GM19023 (cell line): ENCODE measurements around the gene RLN3.

Experiments used
- ATAC-seq: cut with Tn5 transposase; IDR thresholded peaks from one replicate; pipeline ENCODE4 v1.9.1; 2021; ENCODE audit warnings: mild to moderate bottlenecking, moderate library complexity; ENCODE audit not compliant: unreplicated experiment

RLN3 gene

DNA sequence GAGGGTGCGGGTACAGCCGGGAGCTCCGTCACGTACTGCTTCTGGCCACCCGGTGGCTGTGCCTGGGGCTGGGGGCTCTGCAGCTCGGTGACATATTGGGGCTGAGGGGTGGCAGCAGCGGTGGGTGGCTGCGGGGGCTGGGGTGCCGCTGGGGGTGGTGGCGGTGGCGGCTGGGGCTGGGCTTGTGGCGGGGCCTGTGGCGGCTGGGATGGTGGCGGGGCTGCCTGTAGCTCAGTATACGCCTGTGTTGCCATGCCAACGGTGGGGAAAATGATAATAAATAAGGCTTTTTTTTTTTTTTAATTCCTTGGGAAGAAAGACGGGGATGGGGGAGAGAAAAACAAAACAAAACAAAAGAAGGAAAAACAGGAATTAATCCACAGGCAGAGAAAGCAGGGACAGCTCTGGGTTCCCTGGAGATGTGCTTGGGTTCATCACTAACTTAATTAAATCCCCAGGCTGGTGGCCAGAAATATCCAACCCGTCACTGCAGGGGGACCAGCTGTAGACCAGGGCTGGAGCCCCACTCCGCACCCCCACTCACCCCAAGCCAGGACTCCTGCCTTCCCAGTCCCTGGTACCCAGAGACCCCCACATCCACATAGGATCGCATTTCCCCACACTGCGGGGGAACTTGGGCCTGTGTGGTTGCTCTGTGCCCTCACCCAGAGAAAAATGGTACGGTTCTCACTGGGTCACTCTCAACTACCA, 34.2 kb upstream of the RLN3 start:
- ATAC-seq: no peak

DNA sequence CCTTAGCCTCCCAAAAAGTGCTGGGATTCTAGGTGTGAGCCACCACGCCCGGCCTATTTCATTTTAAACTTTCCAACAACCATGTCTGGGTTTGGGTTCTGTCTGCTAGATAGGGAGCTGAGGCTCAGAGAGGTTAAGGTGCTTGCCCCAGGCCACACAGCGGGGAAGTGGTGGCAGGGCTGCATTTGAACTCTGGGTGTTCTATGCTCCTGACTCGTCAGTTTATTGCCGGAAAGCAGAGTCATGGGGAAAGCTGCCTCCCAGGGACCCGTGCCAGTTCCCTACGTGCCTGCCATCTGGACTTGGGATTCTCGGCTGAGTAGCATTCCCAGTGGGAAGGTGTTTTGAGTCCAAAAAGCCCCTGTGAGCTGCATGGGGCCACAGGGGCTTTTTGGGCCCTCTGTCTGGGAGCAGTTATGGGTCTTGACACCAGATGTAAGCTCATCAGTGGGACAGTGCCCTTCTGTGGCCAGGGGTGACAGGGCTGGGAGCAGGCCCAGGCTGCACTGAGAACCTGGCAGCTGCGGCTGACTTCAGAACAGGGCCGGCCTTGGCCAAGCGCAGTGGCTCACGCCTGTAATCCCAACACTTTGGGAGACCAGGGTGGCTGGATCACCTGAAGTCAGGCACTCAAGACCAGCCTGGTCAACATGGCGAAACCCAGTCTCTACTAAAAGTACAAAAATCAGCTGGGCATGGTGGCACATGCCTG, 32.8 kb upstream of the RLN3 start:
- no peak for ATAC-seq

GRCh38 chr19:13995878-13996765, 31.8 kb upstream of the RLN3 start:
- ATAC-seq: no peak

DNA sequence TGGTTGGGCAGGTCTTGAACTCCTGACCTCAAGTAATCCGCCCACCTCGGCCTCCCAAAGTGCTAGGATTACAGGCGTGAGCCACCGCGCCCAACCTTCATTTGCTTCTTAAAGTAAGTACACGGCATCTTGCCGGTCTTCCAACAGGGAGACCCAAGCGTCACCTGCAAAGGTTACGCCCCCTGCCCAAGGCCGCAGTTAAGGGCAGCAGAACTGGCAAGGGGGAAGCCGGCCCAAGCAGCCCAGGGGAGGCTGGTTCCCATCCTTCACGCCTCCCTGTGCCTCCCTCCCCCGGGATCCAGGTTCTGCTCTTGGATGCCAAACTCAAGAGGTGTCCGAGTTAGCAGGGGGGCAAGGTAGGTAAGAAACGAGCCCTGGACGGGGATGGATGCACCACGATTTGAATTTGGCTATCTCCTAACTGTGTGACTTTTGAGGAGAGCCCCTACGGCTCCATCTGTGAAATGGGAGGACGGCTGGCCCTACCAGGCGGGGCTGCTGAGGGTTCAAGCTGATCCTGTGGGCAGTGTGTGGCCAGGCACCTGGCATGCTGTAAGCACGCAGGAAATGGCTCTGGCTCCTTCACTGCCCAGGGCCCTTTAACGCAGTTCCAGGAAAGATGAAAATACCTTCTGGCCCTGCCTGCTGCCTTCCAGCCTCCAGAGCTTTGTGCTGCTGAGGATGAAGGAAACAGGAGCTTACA, 30.9 kb upstream of the RLN3 start:
- no peak for ATAC-seq

- ATAC-seq: no peak
These were observed 30.4 kb upstream of the RLN3 start for GRCh38 chr19:13997631-13997962.

DNA sequence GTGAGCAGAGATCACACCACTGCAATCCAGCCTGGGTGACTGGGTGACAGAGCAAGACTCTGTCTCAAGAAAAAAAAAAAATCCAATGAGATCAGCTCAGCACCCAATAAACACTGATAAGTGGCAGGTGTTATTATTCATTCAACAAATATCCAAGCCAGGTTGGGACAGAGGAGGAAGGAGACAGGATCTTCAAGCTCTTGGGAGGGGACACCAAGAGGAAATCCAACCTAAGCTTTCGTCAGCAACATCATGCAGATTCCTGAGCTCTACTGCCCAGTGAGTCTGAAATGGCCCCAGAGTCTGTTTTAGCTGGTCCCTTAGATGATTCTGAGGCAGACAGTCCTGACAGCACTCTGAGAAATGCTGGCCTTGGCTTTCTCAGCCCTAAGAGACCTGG, 29.5 kb upstream of the RLN3 start:
- no peak for ATAC-seq

DNA sequence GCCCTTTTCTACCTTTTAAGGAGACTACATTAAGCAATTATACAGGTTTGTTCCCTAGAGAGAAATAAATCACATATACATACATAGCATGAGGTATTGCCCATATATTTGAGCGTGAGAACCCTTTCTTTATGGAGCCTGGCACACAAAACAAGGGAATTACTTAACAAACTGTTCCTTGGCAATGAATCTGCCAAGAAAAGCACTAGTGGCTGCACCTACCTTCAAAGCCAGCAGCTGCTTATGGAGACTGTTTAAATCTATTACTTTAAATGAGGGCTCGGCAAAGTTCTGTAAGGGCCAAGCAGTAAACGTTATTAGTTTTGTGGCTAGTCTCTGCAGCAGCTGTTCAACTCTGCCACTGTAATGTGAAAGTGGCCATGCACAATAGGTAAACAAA, 28.9 kb upstream of the RLN3 start:
- no peak for ATAC-seq

DNA sequence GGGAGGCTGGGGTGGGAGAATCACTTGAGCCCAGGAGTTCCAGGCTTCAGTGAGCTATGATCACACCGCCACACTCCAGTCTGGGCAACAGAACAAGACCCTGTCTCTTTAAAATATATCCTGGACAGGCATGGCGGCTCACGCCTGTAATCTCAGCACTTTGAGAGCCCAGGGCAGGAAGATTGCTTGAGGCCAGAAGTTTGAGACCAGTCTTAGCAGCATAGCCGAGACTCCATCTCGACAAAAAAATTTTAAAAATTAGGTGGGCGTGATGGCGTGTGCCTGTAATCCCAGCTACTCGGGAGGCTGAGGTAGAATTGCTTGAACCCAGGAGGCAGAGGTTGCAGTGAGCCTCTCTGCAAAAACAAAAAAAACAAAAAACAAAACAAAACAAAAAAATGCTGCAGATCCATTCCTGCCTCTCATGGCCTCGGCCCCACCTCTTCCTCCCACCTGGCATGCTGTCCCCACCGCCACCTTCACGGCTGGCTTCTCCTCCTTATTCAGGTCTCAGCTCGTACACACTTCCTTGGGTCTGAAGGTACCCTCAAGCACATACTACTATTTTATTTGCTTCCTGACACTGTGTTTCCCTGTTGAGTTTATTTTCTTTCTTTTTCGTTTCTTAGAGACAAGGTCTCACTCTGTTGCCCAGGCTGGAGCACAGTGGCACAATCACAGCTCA, 27.1 kb upstream of the RLN3 start:
- no peak for ATAC-seq

GRCh38 chr19:14002571-14003250, 25.2 kb upstream of the RLN3 start:
- no peak for ATAC-seq

DNA sequence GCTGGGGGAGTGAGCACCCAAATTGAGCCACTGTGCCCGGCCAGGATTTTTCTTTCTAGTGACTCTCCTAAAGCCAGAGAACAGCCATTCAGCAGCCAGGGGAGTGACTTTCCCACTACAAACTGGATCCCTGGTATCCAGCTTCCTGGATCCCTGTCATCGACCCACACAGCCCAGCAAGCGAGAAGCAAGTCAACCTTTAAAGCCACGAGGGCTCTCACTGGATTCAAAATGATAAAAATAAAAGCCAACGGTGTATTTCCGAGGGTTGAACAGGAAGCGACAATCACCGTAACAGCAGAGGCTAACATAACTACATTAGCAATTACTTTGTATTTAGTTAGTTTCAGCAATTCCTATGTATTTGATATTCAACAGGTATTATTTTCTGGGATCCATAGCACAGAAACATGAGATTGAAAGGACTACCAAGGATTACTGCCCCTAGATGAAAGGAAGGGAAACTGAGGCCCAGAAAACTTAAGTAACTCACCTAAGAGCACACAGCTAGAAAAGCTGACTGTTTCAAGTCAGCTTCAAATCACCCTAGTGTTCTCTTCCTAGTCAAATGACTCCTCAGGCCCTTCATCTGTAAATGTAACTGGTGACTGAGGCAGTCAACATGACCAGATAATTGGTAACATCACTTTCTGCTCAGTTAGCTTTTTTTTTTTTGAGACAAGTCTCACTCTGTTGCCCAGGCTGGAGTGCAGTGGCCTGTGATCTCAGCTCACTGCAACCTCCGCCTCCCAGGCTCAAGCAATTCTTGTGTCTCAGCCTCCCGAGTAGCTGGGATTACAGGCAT, 24.5 kb upstream of the RLN3 start:
- no peak for ATAC-seq

GRCh38 chr19:14004619-14005348, 23.2 kb upstream of the RLN3 start:
- no peak for ATAC-seq

DNA sequence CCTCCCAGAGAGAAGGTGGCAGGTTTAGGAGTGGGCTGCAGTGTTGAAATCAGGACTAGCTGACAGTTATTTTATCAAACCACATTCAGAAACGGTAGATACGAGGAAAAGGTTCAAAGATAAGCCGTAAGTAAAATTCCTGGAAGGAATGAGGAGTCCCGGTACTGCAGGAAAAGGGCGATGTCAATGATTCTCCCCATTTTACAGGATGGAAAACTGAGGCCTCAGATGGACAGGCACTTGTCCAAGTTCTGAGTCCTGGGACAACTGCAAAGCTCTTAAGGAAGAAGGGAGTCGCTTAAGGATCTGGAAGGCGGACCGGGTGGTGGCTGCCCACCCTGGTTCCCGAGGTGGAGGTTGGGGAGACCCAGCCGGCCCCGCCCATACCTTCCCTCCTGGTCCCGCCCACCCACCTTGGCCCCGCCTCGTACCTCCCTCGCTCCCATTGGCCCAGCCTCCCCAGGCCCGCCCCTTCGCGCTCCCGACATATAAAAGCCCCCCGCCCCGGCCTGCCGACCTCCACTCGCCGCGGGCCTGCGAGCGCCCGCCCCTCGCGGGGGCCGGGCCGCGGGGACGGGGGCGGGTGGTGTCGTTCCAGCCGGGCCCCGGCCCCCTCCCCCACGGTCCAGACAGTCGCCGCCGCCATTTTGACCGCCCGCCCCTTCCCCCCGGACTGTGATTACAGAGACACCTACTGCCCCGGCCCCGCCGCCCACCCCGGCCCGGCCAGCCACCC, 22.4 kb upstream of the RLN3 start:
- ATAC-seq: peak; percentile 27

DNA sequence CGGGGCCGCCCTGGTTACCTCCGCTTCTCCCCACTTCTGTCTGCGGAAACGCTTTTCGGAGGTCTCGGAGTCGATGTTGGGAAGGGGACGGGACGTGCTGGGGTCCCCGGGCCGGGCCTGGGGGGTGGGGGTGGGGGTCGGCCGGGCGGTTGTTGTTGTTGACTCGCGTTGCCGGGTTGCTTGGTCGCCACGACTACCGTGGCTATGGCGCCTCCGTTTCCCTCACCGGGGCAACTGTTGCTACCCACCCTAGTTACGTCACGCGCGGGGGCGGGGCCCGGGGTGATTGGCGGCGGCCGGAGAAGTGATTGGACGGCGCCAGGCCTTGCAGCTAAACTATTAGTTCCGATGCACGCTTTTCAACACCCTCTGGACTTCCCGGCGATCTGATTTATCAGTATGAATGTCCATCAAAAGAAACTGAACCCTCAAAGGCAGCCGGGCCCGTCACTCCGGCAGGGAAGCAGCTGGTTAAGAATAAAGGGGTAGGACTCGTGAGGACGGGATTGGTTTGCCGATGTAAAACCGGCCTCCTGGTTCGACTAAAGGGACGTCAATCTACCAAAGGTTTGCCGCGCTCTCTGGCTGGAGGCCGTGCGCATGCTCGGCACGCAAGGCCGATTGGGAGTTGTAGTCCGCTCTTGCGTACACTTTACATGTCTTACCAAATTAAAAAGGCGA, 21.7 kb upstream of the RLN3 start, which contains the start of gene RFX1:
RFX1 (minus strand) TSS at position 236 of the 681 bp plus-strand sequence. CDS start 12,477 bp downstream, outside the sequence.
- peak; percentile 78 for ATAC-seq

DNA sequence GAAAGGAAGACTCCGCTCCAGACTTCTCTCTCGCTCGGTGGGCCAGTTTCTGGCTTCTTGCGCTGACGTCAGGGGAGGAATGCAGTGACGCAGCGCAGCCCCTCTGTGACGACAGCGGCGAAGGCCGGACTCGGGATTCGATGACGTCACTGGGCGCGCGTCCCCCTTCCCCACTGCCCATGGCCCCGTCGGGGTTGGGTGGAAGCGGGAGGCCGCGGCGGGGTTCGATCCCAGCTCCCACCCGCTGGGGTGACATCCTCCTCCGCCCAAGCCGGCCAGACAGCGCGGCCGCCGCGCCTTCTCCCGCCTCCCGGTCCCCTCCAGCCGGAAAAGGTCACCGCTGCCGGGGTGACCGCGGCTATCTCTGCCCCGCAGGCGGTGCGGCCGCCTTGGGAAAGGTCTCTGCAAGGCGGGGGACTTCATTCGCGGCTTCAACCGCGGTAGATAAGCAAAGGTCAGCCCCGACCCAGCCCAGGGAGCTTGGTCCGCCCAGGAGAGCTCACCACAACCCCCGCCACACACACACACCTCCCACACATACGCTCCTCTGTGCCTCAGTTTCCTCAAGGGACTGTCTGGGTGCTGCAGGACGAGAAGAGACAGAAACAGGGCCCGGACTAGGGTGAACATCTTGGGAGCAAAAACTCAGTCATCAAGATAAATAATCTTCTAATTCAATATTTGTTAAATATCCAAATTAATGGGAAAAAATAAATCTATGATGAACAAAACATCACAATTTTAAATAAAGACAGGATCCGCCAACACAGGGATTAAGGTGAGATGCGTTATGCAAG, 21.0 kb upstream of the RLN3 start:
- peak; percentile 35 for ATAC-seq

DNA sequence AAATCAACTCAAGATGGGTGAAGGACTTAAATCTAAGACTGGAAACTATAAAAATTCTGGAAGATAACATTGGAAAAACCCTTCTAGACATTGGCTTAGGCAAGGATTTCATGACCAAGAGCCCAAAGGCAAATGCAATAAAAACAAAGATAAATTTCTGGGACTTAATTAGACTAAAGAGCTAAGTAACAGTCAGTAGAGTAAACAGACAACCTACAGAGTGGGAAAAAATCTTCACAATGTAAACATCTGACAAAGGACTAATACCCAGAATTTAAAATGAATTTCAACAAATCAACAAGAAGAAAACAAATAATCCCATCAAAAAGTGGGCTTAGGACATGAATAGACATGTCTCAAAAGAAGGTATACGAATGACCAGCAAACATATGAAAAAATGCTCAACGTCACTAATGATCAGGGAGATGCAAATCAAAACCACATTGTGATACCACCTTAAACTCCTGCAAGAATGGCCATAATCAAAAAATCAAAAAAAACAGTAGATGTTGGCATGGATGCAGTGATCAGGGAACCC, 15.5 kb upstream of the RLN3 start:
- ATAC-seq: no peak

- peak; percentile 80 for ATAC-seq
These were observed 12.4 kb upstream of the RLN3 start for GRCh38 chr19:14015524-14016035.
